ENCODE measurements around the gene IGSF3.
"Not testable (repeated sequence)": the region's sequence is repeated elsewhere in the genome, so short reads cannot be mapped to it uniquely, and the experiment has no call there.

GRCh38 chr1:116597388-116597787 is 70.1 kb downstream of the IGSF3 start:
- TF ChIP-seq CTCF (IDR thresholded peaks at IDR 0.05 in 8 of 11, conservative IDR thresholded peaks at IDR 0.05 in 3 of 11); POLR2AphosphoS5 (IDR thresholded peaks at IDR 0.05); POLR2A (IDR thresholded peaks at IDR 0.05): not testable (repeated sequence)
